IMR-90 (cell line): ENCODE measurements around the gene CMKLR1. TPM values are rescaled to one million over a fixed set of nuclear protein-coding genes. Genes with fewer than 3 reads are reported as not detected.

Experiments used
- ATAC-seq: fragments of 200-7000 bp; cut with Tn5 transposase; 2 replicates; pipeline ENCODE4 v1.9.1; 2020; ENCODE audit warnings: low read depth, mild to moderate bottlenecking, moderate library complexity
- BruUV-seq: library from RNA; stranded (reverse); fragments of 400-500 nt; replicated peaks from 2 replicates; lab custom pipeline; 2021; lab: Mats Ljungman, UMichigan
- CTCF ChIA-PET: fragments of 300-600 bp; formaldehyde crosslinking; extraction: SDS; loops from one replicate; lab custom pipeline; 2021; ENCODE audit warnings: antibody characterized with exemption; lab: Yijun Ruan, JAX
- POLR2A ChIA-PET: fragments of 300-600 bp; sonication (Branson Sonifier 250); formaldehyde crosslinking; loops from one replicate; lab custom pipeline; 2022; ENCODE audit warnings: antibody characterized with exemption; ENCODE audit not compliant: unreplicated experiment; lab: Charles Lee
- DNase-seq: peaks from one replicate; pipeline ENCODE4 v3.0.0; 2013
- H2AFZ ChIP-seq: replicated peaks from 2 replicates; pipeline ENCODE3; 2013; ENCODE audit warnings: low read length, mild to moderate bottlenecking; ENCODE audit not compliant: poor library complexity
- H2AK5ac ChIP-seq: 2 replicates; pipeline ENCODE4 v1.6.1; 2013; ENCODE audit warnings: low read depth, low read length, inconsistent platforms
- H2AK9ac ChIP-seq: replicated peaks from 2 replicates; pipeline ENCODE3; 2013; ENCODE audit warnings: mild to moderate bottlenecking, low read depth, low read length, moderate library complexity; ENCODE audit not compliant: poor library complexity
- H2BK120ac ChIP-seq: 2 replicates; pipeline ENCODE4 v1.6.1; 2013; ENCODE audit warnings: low read depth, low read length, inconsistent platforms
- H2BK15ac ChIP-seq: 3 replicates; pipeline ENCODE4 v1.6.1; 2013; ENCODE audit warnings: low read depth, low read length, inconsistent platforms
- H2BK20ac ChIP-seq: 2 replicates; pipeline ENCODE4 v1.6.1; 2013; ENCODE audit warnings: low read depth, mild to moderate bottlenecking, inconsistent platforms, low read length, moderate library complexity
- H2BK5ac ChIP-seq: 2 replicates; pipeline ENCODE4 v1.6.1; 2013; ENCODE audit warnings: mild to moderate bottlenecking, low read depth, low read length, inconsistent platforms; ENCODE audit not compliant: poor library complexity, severe bottlenecking
- H3K14ac ChIP-seq: replicated peaks from 2 replicates; pipeline ENCODE4 v1.6.1; 2013; ENCODE audit warnings: low read depth, low read length, inconsistent platforms
- H3K18ac ChIP-seq: 2 replicates; pipeline ENCODE4 v1.6.1; 2013; ENCODE audit warnings: low read depth, low read length, control low read depth
- H3K23ac ChIP-seq: 2 replicates; pipeline ENCODE4 v1.6.1; 2013; ENCODE audit warnings: low read depth, low read length, inconsistent platforms
- H3K27ac ChIP-seq: 2 replicates; pipeline ENCODE4 v1.5.1; 2013; ENCODE audit warnings: mild to moderate bottlenecking, control low read depth, low read length; ENCODE audit not compliant: insufficient read depth
- H3K27me3 ChIP-seq: 2 replicates; pipeline ENCODE4 v1.6.1; 2013; ENCODE audit warnings: low read length; ENCODE audit not compliant: control insufficient read depth, insufficient read depth
- H3K36me3 ChIP-seq: 2 replicates; pipeline ENCODE4 v1.6.1; 2013; ENCODE audit warnings: low read length, mixed read lengths; ENCODE audit not compliant: control insufficient read depth, insufficient read depth
- H3K4ac ChIP-seq: 2 replicates; pipeline ENCODE4 v1.6.1; 2013; ENCODE audit warnings: low read depth, low read length, inconsistent platforms
- H3K4me1 ChIP-seq: 2 replicates; pipeline ENCODE4 v1.6.1; 2013; ENCODE audit warnings: low read length, mixed read lengths; ENCODE audit not compliant: control insufficient read depth, insufficient read depth
- H3K4me2 ChIP-seq: 2 replicates; pipeline ENCODE4 v1.6.1; 2013; ENCODE audit warnings: low read depth, mild to moderate bottlenecking, control low read depth, low read length, moderate library complexity
- H3K4me3 ChIP-seq: 2 replicates; pipeline ENCODE4 v1.5.1; 2013; ENCODE audit warnings: low read depth, mild to moderate bottlenecking, control low read depth, low read length, moderate library complexity; ENCODE audit not compliant: insufficient read depth
- H3K56ac ChIP-seq: 2 replicates; pipeline ENCODE4 v1.6.1; 2013; ENCODE audit warnings: low read length, inconsistent platforms; ENCODE audit not compliant: insufficient read depth; ENCODE audit errors: extremely low read depth
- H3K79me1 ChIP-seq, 2 experiments: 2 replicates each; pipeline ENCODE4 v1.6.1; 2013; ENCODE audit warnings: low read length in 2 of 2, inconsistent platforms in 1 of 2, low read depth in 1 of 2
- H3K9ac ChIP-seq: 2 replicates; pipeline ENCODE4 v1.6.1; 2013; ENCODE audit warnings: low read depth, low read length, control low read depth
- H3K9me1 ChIP-seq: 2 replicates; pipeline ENCODE4 v1.6.1; 2013; ENCODE audit warnings: low read length, inconsistent platforms; ENCODE audit not compliant: insufficient read depth
- H3K9me3 ChIP-seq: 2 replicates; pipeline ENCODE4 v1.6.1; 2013; ENCODE audit warnings: low read length; ENCODE audit not compliant: control insufficient read depth, insufficient read depth
- H4K20me1 ChIP-seq: 2 replicates; pipeline ENCODE4 v1.6.1; 2013; ENCODE audit warnings: low read length, inconsistent platforms; ENCODE audit not compliant: insufficient read depth
- H4K5ac ChIP-seq: 2 replicates; pipeline ENCODE4 v1.6.1; 2013; ENCODE audit warnings: mild to moderate bottlenecking, low read depth, low read length, control low read depth
- H4K8ac ChIP-seq, 2 experiments: 2 replicates each; pipeline ENCODE4 v1.6.1; 2013; ENCODE audit warnings: low read depth in 2 of 2, low read length in 2 of 2, control low read depth in 1 of 2, inconsistent platforms in 1 of 2
- H4K91ac ChIP-seq: 2 replicates; pipeline ENCODE4 v1.6.1; 2013; ENCODE audit warnings: low read depth, low read length, inconsistent platforms; ENCODE audit not compliant: insufficient read depth
- BHLHE40 ChIP-seq: fragments of 150-350 bp; IDR thresholded peaks from 2 replicates; pipeline ENCODE4 v1.6.1; 2016; ENCODE audit warnings: mild to moderate bottlenecking, low read depth, low read length
- CEBPB ChIP-seq: IDR thresholded peaks from 2 replicates; pipeline ENCODE4 v1.6.1; 2012; ENCODE audit warnings: low read depth, low read length, improper control_type of control experiment
- CTCF ChIP-seq: conservative IDR thresholded peaks from 2 replicates; pipeline ENCODE4 v1.5.1; 2012; ENCODE audit warnings: mild to moderate bottlenecking, low read depth, low read length, improper control_type of control experiment
- ELK1 ChIP-seq: fragments of 150-350 bp; IDR thresholded peaks from 2 replicates; pipeline ENCODE4 v1.6.1; 2016; ENCODE audit warnings: low read depth, mild to moderate bottlenecking, low read length, moderate library complexity, borderline replicate concordance
- FOS ChIP-seq: fragments of 150-350 bp; IDR thresholded peaks from 2 replicates; pipeline ENCODE4 v1.6.1; 2016; ENCODE audit warnings: low read depth, low read length
- MAZ ChIP-seq: IDR thresholded peaks from 2 replicates; pipeline ENCODE4 v1.6.1; 2012; ENCODE audit warnings: low read depth, mild to moderate bottlenecking, low read length, improper control_type of control experiment, moderate library complexity, borderline replicate concordance
- MXI1 ChIP-seq: IDR thresholded peaks from 2 replicates; pipeline ENCODE4 v1.6.1; 2012; ENCODE audit warnings: low read depth, mild to moderate bottlenecking, low read length, moderate library complexity, borderline replicate concordance
- NFE2L2 ChIP-seq: fragments of 150-350 bp; IDR thresholded peaks from 2 replicates; pipeline ENCODE4 v1.6.1; 2016; ENCODE audit warnings: low read depth, mild to moderate bottlenecking, low read length
- POLR2A ChIP-seq: IDR thresholded peaks from 2 replicates; pipeline ENCODE4 v1.6.1; 2012; ENCODE audit warnings: mild to moderate bottlenecking, low read depth, low read length
- RAD21 ChIP-seq: IDR thresholded peaks from 2 replicates; pipeline ENCODE4 v1.6.1; 2012; ENCODE audit warnings: low read length, improper control_type of control experiment
- RCOR1 ChIP-seq: IDR thresholded peaks from 2 replicates; pipeline ENCODE4 v1.6.1; 2012; ENCODE audit warnings: mild to moderate bottlenecking, low read length, improper control_type of control experiment; ENCODE audit not compliant: insufficient replicate concordance
- SMC3 ChIP-seq: fragments of 150-350 bp; IDR thresholded peaks from 2 replicates; pipeline ENCODE4 v1.6.1; 2016; ENCODE audit warnings: low read depth, mild to moderate bottlenecking, antibody characterized with exemption, low read length, moderate library complexity
- USF2 ChIP-seq: fragments of 150-350 bp; IDR thresholded peaks from 2 replicates; pipeline ENCODE4 v1.6.1; 2017; ENCODE audit warnings: mild to moderate bottlenecking, antibody characterized with exemption, low read length, low read depth
- WGBS, 2 experiments: methylation state at CpG; one replicate each; pipeline versions ENCODE4 v1.1.5 to v1.1.7; 2013; ENCODE audit warnings: missing lambda C conversion rate in 2 of 2; ENCODE audit not compliant: insufficient read length in 1 of 2; ENCODE audit errors: extremely low coverage in 2 of 2; 5-methylcytosine and 5-hydroxymethylcytosine counted together
- dilution Hi-C: fragments of 300-500 bp; cut with HindIII; formaldehyde crosslinking; loops from one replicate; pipeline ENCODE4 v1.14.3; 2018; ENCODE audit warnings: low sequenced_read_pairs; ENCODE audit not compliant: unreplicated experiment
- in situ Hi-C: fragments of 300-500 bp; cut with MboI; formaldehyde crosslinking; loops from 3 replicates; pipeline ENCODE4 v1.14.3; 2019; ENCODE audit warnings: low sequenced_read_pairs, inconsistent platforms, mixed read lengths
- intact Hi-C: fragments of 100-400 bp; cut with micrococcal nuclease; formaldehyde crosslinking; loops from 2 replicates; pipeline ENCODE4 v1.10.0; 2022
- polyA plus RNA-seq, 3 experiments: library from polyadenylated mRNA; depleted of rRNA; stranded (reverse); fragments of >200 nt; gene quantifications; 2 replicates each; pipeline ENCODE4 v1.2.3, GENCODE V29; 2012; ENCODE audit warnings: low replicate concordance in 1 of 3
- total RNA-seq: library from RNA; depleted of rRNA; stranded (reverse); fragments of >200 nt; gene quantifications from 2 replicates; pipeline ENCODE4 v1.2.3, GENCODE V29; 2012

The CMKLR1 gene
- total and polyA plus RNA-seq, 2 of the 4 experiments (the other 2 are of a cell fraction): not detected

- no peak overlapping the region for H3K4ac ChIP-seq
- no peak overlapping the region for H3K27ac ChIP-seq
- in situ Hi-C loops: no loop called here
- peaks cover 3% of the 10 kb centered on the region; the same call in 1 of the 2 replicates for H3K9me3 ChIP-seq
- H2BK120ac ChIP-seq: no peak overlapping the region
- DNase-seq (no peak), ATAC-seq (no peak)
- no peaks in the 10 kb centered on the region for H3K27me3 ChIP-seq
- H3K9ac ChIP-seq: no peak overlapping the region
- H3K23ac ChIP-seq: no peak overlapping the region
- intact Hi-C loops: no loop called here
- CTCF ChIA-PET: no interaction called here
- H3K14ac ChIP-seq: no peak overlapping the region
- H2BK15ac ChIP-seq: no peak overlapping the region
- WGBS, 2 experiments: 83% methylated on average over 1 of the region's 5 CpGs; no CpG with 5 or more reads in 1 of the 2 experiments
- H2AK9ac ChIP-seq: no peak overlapping the region
- H3K18ac ChIP-seq: no peak overlapping the region
- no peak overlapping the region for H3K4me2 ChIP-seq
- no TSS peak for BruUV-seq
- no peak overlapping the region for H3K56ac ChIP-seq
- no peaks in the 10 kb centered on the region for H3K9me1 ChIP-seq
- no peaks in the 10 kb centered on the region for H3K36me3 ChIP-seq
- dilution Hi-C loops: no loop called here
- no peak overlapping the region for H4K8ac ChIP-seq
- POLR2A ChIA-PET: no interaction called here
- no peaks in the 10 kb centered on the region for H3K79me1 ChIP-seq
- no peak overlapping the region for H2AK5ac ChIP-seq
- H4K20me1 ChIP-seq: no peaks in the 10 kb centered on the region
- no peak overlapping the region for H4K5ac ChIP-seq
- H3K4me1 ChIP-seq: no peaks in the 10 kb centered on the region
- TF ChIP-seq CEBPB: no peak
- TF ChIP-seq CTCF: no peak
- TF ChIP-seq ELK1: no peak
- no peak for TF ChIP-seq NFE2L2
- no peak for TF ChIP-seq BHLHE40
- no peak for TF ChIP-seq RCOR1
- no peak for TF ChIP-seq RAD21
- TF ChIP-seq MXI1: no peak
- TF ChIP-seq MAZ: no peak
- no peak for TF ChIP-seq FOS
- TF ChIP-seq SMC3: no peak
- no peak for TF ChIP-seq POLR2A
- TF ChIP-seq USF2: no peak
- H3K4me3 ChIP-seq: no peak overlapping the region
- no peak overlapping the region for H2AFZ ChIP-seq
- H4K91ac ChIP-seq: no peak overlapping the region
- H2BK5ac ChIP-seq: no peak overlapping the region
- no peak overlapping the region for H2BK20ac ChIP-seq
These were observed 30.8 kb upstream of the CMKLR1 start for GRCh38 chr12:108369736-108370396.
